ENCODE measurements around the gene FGGY.
"Not testable (repeated sequence)": the region's sequence is repeated elsewhere in the genome, so short reads cannot be mapped to it uniquely, and the experiment has no call there.

The FGGY gene

DNA sequence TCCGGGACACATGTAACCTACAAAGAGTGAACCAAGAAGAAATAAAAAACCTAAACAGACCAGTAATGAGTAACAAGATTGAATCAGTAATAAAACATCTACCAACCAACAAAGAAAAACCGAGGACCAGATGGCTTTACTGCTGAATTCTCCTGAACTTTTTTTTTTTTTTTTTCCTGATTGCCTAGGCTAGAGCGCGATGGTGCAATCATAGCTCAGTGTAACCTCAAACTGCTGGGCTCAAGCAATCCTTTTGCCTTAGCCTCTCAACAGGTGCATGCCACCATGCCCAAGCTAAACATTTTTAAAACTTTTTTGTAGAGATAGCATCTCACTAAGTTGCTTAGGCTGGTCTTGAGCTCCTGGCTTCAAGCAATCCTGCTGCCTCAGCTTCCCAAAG, 11.2 kb upstream of the FGGY start:
- DNase-seq (ENCODE audit: low read depth in 1 of 2, low spot score in 1 of 2), result no peak

DNA sequence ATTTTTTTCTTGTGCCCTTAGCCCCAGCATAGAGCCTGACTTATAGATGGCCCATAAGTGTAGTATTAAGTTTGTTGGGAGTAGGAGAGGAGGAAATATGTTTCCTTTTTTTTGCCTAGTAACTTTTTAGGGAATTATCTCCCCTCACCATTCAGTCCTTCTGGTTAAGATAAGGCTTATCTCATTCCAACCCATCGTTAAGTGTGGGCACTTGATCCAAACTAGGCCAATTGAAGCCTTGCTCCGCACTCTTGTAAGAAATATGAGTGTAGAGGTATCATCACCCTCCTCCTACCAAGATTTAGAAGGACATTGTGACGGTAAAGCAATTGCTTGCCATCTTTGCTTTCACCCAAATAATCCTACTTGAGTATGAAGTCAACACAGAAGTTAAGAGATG, 8.8 kb upstream of the FGGY start:
- no peak for DNase-seq (ENCODE audit: low read depth in 1 of 2, low spot score in 1 of 2)

GRCh38 chr1:59289570-59289969, 7.3 kb upstream of the FGGY start:
- DNase-seq (ENCODE audit: low read depth in 1 of 2, low spot score in 1 of 2), result no peak

DNA sequence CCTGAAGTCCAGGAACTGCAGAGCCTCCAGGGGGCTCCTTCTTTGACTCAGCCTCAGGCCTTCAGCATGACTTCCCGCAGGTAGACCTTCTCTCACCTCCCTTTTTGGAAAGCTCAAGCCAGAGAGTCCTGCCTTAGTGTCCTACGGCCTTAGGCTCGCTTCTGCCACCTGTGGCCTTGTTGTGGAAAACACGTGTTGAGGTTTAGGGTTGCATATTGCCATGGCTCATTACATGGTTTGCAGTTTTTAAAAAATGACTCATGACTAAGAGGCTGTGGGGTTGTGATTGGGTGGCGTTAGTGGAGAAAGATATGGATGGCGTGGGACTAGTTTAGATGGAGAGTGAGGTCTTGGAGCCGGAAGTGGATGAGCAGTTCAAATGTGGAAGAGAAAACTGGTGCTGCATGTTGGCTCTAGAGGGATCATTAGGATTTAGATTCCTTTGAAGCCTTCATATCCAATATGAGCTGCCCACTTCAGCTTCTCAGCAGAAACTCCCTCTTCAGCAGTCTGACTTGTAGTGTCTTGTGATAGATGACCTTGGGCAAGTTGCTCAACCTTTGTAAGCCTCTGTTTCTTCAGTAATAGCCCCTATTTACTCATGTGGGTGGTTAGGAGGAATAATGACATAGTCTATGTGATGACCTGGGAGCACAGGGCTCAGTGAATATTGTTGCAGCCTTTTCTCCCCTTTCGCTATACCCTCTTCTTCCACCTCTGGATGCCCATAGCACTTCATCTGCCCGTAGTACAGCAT, 6.5 kb upstream of the FGGY start:
- no peak for DNase-seq (ENCODE audit: low read depth in 1 of 2, low spot score in 1 of 2)

DNA sequence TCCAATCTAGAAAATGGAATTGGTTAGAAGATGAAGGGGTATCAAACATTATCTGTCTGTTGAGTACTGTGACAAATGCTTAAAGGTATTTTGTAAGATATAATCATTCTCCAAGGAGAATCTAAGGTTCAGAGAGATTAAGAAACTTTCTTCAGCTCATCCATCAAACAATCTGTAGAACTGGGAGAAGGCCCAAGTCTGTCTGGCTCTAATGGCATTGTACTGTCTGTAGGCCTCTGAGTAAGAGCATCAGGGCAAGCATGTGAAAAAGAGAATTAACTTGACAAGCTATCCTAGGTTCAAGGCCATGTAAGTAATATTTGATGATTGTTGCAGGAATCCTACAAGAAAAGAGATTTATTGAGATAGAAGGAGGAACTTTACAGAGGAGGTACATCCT, 5.3 kb upstream of the FGGY start:
- no peak for DNase-seq (ENCODE audit: low read depth in 1 of 2, low spot score in 1 of 2)

DNA sequence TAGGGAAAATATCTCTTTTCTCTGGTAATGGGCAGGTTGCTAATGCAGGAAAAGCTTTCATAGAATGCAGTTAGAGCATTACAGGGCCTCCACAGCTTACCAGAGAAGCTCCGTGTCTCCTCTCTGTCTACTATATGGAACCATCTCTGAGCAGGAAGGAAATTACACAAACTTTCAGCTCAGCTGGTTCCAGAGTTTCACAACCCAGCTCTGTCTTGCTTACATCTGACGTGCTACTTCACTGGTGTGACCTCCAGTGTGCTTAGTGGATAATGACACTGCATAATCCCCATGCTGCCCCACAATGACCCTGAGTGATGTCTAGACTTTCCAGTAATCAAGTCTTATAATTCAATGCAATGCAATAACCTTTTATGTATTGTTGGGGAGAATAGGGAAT, 4.3 kb upstream of the FGGY start:
- no peak for DNase-seq (ENCODE audit: low read depth in 1 of 2, low spot score in 1 of 2)

DNA sequence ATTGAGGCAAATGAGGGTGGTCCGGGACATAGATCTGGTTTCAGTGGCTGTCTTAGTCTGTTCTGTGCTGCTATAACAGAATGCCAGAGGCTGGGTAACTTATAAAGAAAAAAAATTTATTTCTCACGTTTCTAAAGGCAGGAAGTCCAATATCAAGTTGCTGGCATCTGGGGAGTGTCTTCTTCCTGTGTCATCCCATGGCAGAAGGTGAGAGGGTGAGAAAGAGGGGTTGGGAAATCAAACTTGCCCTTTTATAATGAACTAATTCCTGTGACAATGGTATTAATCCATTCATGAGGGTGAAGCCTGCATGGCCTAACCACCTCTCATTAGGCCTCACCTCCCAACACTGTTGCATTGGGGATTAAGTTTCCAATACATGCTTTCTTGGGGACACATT, 3.7 kb upstream of the FGGY start:
- DNase-seq (ENCODE audit: low read depth in 1 of 2, low spot score in 1 of 2), result no peak

GRCh38 chr1:59293849-59294248, 3.0 kb upstream of the FGGY start:
- DNase-seq (ENCODE audit: low read depth in 1 of 2, low spot score in 1 of 2), result no peak

GRCh38 chr1:59294423-59294822, 2.5 kb upstream of the FGGY start:
- no peak for DNase-seq (ENCODE audit: low read depth in 1 of 2, low spot score in 1 of 2)

- no peak for DNase-seq (ENCODE audit: low read depth in 1 of 2, low spot score in 1 of 2)
These were observed 1.3 kb upstream of the FGGY start for GRCh38 chr1:59295618-59296017.

GRCh38 chr1:59298026-59298583, 1.2 kb downstream of the FGGY start:
- DNase-seq (ENCODE audit: low read depth in 1 of 2, low spot score in 1 of 2), result no peak

DNA sequence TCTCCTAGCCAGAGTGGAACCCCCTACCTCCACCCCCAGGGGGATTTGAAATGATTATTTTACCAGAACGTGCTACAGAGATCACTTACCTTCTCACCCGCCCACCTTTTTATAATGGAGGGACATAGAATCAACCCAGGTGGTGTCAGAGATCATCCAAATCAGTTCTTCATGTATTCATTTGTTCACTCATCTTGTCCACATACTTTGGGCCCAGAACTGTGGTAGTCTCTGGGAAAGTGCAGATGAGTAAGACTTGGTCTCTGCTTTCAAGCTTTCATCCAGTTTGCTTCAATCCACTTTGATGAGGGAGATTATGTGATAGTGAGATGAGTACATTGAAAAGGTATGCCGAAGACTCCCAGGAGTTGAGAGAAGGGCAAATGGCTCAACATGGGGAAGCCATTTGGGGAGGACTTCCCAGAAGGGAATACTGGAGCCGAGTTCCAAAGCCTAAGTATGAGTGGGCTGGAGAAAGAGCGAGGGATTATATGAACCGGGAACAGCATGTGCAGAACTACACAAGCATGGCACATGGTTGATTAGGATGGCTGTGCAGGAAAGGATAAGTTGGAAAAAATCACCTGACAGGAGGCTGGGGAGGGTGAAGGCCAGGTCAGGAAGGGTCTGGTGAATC, 1.9 kb downstream of the FGGY start:
- no peak for DNase-seq (ENCODE audit: low read depth in 1 of 2, low spot score in 1 of 2)

- DNase-seq (ENCODE audit: low read depth in 1 of 2, low spot score in 1 of 2), result not testable (repeated sequence)
These were observed 2.8 kb downstream of the FGGY start for GRCh38 chr1:59299670-59300069.

GRCh38 chr1:59302297-59302696, 5.4 kb downstream of the FGGY start:
- no peak for DNase-seq (ENCODE audit: low read depth in 1 of 2, low spot score in 1 of 2)

- DNase-seq (ENCODE audit: low read depth in 1 of 2, low spot score in 1 of 2), result no peak
These were observed 6.0 kb downstream of the FGGY start for GRCh38 chr1:59302871-59303270.

GRCh38 chr1:59305188-59305587, 8.3 kb downstream of the FGGY start:
- DNase-seq (ENCODE audit: low read depth in 1 of 2, low spot score in 1 of 2), result no peak

GRCh38 chr1:59307591-59307990, 10.7 kb downstream of the FGGY start:
- no peak for DNase-seq (ENCODE audit: low read depth in 1 of 2, low spot score in 1 of 2)

- no peak for DNase-seq (ENCODE audit: low read depth in 1 of 2, low spot score in 1 of 2)
These were observed 11.9 kb downstream of the FGGY start for GRCh38 chr1:59308839-59309238.

DNA sequence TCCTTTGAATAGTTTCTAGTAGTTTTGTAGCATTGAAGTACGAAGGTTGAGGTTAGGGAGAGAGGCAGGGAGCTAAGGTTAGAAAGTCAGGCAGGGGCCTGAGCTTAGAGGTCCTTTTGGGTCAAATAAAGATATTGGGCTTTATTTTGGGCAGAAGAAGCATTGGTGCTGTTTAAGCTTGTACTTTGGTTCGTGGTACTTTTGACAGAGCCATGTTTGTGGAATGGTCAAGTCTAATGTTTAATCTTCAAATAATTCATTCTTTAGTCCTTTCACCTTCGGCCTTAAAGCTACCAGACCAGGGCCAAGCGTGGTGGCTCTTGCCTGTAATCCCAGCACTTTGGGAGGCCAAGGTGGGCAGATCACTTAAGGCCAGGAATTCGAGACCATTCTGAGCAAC, 12.5 kb downstream of the FGGY start:
- no peak for DNase-seq (ENCODE audit: low read depth in 1 of 2, low spot score in 1 of 2)

GRCh38 chr1:59309795-59310548, 13.1 kb downstream of the FGGY start:
- DNase-seq (ENCODE audit: low read depth in 1 of 2, low spot score in 1 of 2), result no peak

- no peak for DNase-seq (ENCODE audit: low read depth in 1 of 2, low spot score in 1 of 2)
These were observed 13.8 kb downstream of the FGGY start for GRCh38 chr1:59310549-59311250.

Measured in stimulated activated CD4-positive, alpha-beta T cell treated with anti-CD3 and anti-CD28 coated beads, Interleukin-15, amount 100 ng/mL, for 1 hour (primary cell).